ENCODE measurements around the gene COL16A1.
"Not testable (repeated sequence)": the region's sequence is repeated elsewhere in the genome, so short reads cannot be mapped to it uniquely, and the experiment has no call there.

Gene COL16A1

DNA sequence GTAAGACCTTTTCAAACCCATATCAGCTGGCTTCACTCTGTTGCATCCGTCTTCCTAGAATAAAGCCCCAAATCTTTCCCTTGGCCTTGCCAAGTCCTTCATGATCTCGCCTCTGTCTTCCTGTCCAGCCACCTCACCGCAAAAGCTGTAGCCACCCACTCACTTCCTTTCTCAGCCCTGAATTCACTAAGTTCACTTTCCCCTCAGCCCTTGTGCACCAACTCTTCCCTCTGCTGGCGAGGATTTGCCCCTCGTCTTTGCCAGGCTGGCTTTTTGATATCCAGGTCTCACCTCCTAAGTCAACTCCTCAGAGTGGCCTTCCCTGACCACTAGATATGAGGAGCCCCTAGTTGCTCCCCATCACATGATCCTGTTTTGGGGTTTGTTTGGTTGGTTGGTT is 3.9 kb upstream of the COL16A1 start:
- peak; percentile 66 for DNase-seq (ENCODE audit: low spot score)
- TF ChIP-seq, protein P1, sequence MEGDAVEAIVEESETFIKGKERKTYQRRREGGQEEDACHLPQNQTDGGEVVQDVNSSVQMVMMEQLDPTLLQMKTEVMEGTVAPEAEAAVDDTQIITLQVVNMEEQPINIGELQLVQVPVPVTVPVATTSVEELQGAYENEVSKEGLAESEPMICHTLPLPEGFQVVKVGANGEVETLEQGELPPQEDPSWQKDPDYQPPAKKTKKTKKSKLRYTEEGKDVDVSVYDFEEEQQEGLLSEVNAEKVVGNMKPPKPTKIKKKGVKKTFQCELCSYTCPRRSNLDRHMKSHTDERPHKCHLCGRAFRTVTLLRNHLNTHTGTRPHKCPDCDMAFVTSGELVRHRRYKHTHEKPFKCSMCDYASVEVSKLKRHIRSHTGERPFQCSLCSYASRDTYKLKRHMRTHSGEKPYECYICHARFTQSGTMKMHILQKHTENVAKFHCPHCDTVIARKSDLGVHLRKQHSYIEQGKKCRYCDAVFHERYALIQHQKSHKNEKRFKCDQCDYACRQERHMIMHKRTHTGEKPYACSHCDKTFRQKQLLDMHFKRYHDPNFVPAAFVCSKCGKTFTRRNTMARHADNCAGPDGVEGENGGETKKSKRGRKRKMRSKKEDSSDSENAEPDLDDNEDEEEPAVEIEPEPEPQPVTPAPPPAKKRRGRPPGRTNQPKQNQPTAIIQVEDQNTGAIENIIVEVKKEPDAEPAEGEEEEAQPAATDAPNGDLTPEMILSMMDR (IDR thresholded peaks at IDR 0.05; ENCODE audit: extremely low read depth, insufficient read depth, missing control alignments) = peak; percentile 52
- in situ Hi-C loops (cut with MboI; ENCODE audit: low pct_unique_long_range_greater_than_20kb, low sequenced_read_pairs, unreplicated experiment) = no loop called here

- in situ Hi-C loops (cut with MboI; ENCODE audit: low pct_unique_long_range_greater_than_20kb, low sequenced_read_pairs, unreplicated experiment); DNase-seq (ENCODE audit: low spot score): not testable (repeated sequence)
Measured at GRCh38 chr1:31707059-31707600, 3.3 kb upstream of the COL16A1 start.

GRCh38 chr1:31706384-31707058 is 2.7 kb upstream of the COL16A1 start:
- no peak for DNase-seq (ENCODE audit: low spot score)
- in situ Hi-C loops (cut with MboI; ENCODE audit: low pct_unique_long_range_greater_than_20kb, low sequenced_read_pairs, unreplicated experiment) = no loop called here
- TF ChIP-seq, protein P1 (IDR thresholded peaks at IDR 0.05; ENCODE audit: extremely low read depth, insufficient read depth, missing control alignments) = no peak

DNA sequence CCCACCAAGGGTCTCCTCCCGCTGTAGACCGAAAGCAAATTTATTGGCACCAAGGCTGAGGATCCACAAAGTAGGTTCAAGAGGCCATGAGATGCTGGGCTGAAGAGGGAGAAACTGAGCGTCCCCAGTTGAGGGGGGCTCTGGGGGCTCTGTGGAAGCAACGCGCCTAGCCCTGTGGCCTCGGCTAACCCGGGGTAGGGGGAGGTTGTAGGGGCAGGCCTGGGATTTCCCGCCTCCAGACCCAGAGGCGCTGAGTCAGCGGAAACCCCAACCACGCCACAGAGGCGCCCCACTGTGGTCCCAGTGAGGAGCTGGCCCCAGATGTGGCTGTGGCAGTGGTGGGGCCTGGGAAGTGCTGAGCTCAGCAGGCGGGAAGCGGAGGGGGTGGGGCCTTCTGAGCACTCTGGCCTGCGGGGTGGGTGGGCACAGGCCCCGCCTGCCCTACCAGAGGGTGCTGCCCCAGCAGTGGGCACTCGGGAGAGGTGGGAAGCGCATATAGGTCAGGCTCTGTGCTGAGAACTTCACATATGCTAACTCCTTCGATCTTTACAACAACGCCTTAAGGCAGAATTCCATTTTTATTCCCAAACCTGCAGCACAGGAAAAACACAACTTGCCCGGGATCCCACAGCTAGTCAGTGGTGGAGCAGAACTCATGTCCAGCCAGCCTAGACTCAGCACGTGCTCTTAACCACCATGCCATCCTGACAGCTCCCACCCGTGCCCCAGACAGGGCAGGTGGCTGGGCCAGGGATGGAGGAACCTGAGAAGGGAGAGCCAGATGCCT is 1.5 kb upstream of the COL16A1 start:
- in situ Hi-C loops (cut with MboI; ENCODE audit: low pct_unique_long_range_greater_than_20kb, low sequenced_read_pairs, unreplicated experiment) = no loop called here
- DNase-seq (ENCODE audit: low spot score) = peak; percentile 82
- TF ChIP-seq, protein P1 (IDR thresholded peaks at IDR 0.05; ENCODE audit: extremely low read depth, insufficient read depth, missing control alignments) = peak; percentile 78

DNA sequence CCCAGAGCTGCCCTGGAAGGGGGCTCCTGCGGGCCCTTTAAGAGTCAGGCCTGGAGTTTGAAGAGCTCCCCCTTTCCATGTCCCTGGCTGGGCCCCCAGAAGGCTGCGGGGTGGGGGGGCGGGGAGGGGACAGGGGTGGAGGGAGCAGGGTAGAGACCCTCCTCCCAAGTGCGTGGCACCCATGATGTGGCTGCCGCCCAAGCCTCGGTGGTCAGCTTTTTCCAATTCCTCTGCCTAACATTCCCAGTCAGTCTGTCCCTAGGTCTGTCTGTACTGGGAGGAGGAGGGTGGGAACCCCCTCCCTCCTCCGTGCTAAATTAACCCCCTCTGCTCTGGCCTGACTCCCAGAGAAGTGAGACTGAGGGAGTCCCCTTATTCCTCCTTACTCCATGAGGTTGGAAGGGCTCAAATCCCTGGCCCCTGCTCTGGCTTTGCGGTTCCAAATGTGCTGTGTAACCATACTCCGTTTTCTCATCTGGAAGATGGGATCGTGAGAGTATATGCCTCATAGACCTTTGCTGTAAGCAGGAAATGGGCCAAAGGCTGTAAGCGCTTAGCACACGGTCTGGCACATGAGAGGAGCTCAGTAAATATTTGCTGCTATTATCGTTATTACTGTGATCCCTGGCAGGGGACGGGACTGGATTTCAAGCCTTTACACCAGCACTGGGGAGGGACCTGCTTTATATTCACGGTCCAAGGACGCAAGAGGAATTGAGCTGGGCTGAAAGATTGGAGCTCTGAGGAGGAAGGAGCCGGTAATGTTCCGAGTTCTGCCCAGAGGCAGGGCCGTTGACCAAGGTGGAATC is 658 bp upstream of the COL16A1 start:
- DNase-seq (ENCODE audit: low spot score) = no peak
- TF ChIP-seq, protein P1 (IDR thresholded peaks at IDR 0.05; ENCODE audit: extremely low read depth, insufficient read depth, missing control alignments) = no peak
- in situ Hi-C loops (cut with MboI; ENCODE audit: low pct_unique_long_range_greater_than_20kb, low sequenced_read_pairs, unreplicated experiment) = no loop called here

- TF ChIP-seq, protein P1 (IDR thresholded peaks at IDR 0.05; ENCODE audit: extremely low read depth, insufficient read depth, missing control alignments) = no peak
- no peak for DNase-seq (ENCODE audit: low spot score)
- in situ Hi-C loops (cut with MboI; ENCODE audit: low pct_unique_long_range_greater_than_20kb, low sequenced_read_pairs, unreplicated experiment) = no loop called here
Measured at GRCh38 chr1:31702836-31703404, 897 bp downstream of the COL16A1 start.

Measured in GM13977 (cell line).